HG02885 (cell line): ENCODE data around the gene HENMT1.
"Not testable (repeated sequence)": the region's sequence is repeated elsewhere in the genome, so short reads cannot be mapped to it uniquely, and the experiment has no call there.

Experiments
- ATAC-seq: cut with Tn5 transposase; IDR thresholded peaks from one replicate; pipeline ENCODE4 v1.9.1; 2021; ENCODE audit warnings: mild to moderate bottlenecking; ENCODE audit not compliant: unreplicated experiment, poor library complexity

HENMT1 gene

DNA sequence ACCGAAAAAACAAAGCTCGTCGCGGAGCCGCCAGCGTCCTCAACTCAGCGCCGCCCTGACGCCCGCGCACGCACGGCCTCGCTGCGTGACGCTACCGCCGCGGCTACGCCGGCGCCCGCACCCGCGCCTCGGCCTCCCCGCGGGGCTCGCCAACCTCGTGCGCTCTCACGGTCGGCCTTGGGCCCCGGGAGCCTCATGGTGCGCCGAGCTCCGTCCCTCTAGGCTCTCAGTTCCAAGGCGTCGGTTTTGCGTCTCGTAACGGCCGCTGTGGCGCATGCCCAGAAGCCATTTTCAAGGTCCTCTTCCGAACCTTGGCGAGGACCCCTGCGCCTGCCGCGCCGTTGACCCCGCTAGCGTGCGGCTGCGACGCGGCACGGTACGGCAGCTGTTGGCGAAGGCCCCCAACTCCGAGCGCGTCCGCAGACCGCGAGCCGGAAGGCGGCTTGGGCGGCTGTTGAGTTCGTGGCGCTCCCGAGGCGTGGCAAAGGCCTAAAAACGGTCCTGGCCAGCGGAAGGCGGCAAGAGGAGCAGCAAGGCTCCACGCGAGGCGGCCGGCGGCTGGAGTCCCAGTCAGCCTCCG is at the start of gene HENMT1:
TSS of gene HENMT1 (minus strand) at position 64 of the 580 bp plus-strand sequence. CDS start 1,209 bp downstream, outside the sequence.
- peak; percentile 87 for ATAC-seq

GRCh38 chr1:108708691-108709660 is 48.1 kb upstream of the HENMT1 start:
- peak; percentile 60 for ATAC-seq

GRCh38 chr1:108706643-108707042 is 45.8 kb upstream of the HENMT1 start:
- ATAC-seq: no peak

DNA sequence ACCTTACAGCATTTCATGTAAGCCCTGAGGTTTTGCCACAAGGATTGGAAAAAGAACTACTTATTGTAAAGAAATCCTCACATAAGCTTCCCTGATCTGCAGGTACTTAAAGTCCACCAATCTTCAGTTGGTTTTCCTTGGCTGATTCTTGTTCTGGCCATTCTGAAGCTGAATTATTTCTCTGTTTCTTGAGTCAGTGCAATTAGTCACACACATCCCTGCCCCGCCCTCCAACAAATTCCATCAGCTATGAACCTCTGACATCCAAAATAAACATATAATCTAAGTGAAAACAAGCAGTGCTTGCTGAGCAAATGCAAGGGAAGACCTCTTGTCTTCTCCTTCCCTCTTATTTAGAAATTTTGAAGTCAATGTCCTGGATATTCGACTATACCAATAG is 43.6 kb upstream of the HENMT1 start:
- ATAC-seq: no peak

GRCh38 chr1:108703939-108704338 is 43.0 kb upstream of the HENMT1 start:
- peak; percentile 27 for ATAC-seq

DNA sequence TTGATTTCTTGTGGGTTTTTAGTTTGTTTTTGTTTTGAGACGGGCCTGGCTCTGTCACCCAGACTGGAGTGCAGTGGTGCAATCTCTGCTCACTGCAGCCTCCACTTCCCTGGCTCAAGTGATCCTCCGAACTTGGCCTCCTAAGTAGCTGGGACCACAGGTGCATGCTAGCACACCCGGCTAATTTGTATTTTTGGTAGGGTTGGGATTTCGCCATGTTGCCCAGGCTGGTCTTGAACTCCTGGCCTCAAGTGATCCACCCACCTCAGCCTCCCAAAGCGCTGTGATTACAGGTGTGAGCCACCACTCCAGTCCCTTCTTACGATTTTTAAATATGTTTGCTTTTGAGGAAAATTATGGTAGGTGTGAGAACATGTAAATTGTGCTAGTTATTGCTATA is 41.2 kb upstream of the HENMT1 start:
- not testable (repeated sequence) for ATAC-seq

DNA sequence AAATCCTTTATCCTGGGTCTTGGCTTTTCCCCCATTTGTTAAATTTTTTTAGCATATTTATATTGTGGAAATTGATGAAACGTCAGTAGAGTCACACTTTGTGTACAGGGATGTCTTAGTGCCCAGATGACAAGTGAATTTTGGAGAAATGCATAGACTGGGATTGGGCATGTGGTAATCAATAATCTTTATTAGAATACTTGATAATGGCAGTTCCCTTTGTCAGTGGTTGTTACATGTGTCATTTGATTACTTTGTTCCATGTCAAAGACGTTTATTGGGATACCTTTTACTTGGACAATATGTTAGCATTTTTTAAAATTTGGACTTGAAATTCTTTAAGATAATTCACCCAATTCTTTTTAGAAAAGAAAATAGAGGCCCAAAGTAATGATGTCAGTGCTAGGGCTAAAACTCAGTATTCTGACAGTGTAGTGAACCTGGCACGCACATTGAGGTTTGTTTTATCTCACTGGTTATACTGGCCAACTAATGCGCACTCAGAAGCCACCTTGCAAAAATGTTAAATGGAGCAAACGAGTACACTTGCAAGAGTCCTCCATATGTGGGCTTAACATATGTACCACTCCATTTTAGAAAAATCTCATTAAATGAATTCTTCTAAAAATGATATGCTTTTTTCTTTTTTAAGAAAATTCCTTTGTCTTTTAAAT is 40.4 kb upstream of the HENMT1 start:
- no peak for ATAC-seq

GRCh38 chr1:108699375-108700332 is 38.8 kb upstream of the HENMT1 start:
- ATAC-seq: no peak

GRCh38 chr1:108695535-108695934 is 34.6 kb upstream of the HENMT1 start:
- ATAC-seq: no peak

- peak; percentile 66 for ATAC-seq
Observed at GRCh38 chr1:108692724-108693655, 32.1 kb upstream of the HENMT1 start.

GRCh38 chr1:108691942-108692723 is 31.2 kb upstream of the HENMT1 start, which contains the start of gene PRPF38B:
TSS of gene PRPF38B (plus strand) at chr1:108692310. CDS start at chr1:108692592, 282 bp downstream.
- ATAC-seq: peak; percentile 94

DNA sequence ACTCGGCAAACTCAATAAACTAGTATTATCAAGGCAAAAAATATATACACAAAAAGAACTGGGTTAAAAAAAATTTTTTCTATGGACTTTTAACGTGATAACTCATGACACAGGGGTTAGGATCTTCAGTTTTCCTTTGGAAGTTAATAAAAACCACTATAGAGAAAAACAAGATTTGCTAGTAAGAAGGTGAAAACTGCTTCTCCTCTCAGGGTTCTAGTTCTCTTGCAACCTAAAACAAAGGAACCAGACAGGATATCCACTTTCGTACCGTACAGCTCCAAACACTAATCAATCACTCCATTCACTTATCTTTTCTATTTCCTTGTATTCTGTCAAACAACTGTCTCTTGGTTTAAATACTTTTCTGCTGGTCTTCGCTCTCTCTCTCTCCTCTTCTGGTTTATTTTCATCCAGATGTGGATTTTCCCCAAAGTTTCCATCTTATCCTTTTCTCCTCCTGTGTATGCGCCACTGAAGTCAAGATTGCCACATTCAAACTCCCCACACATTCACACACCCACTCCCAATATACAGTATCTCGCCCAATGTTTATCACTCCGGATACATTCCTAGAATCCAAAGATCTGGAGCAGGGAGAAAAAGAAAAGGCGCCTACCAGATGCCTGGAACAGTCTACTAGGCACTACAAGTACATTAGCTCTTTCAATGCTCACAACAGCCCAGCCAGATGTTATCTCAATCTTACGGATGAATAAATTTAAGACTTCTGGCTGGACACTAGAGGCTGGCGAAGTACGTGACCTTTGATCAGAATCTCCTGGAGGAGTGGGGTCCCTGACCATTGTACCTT is 30.4 kb upstream of the HENMT1 start:
- ATAC-seq: no peak

DNA sequence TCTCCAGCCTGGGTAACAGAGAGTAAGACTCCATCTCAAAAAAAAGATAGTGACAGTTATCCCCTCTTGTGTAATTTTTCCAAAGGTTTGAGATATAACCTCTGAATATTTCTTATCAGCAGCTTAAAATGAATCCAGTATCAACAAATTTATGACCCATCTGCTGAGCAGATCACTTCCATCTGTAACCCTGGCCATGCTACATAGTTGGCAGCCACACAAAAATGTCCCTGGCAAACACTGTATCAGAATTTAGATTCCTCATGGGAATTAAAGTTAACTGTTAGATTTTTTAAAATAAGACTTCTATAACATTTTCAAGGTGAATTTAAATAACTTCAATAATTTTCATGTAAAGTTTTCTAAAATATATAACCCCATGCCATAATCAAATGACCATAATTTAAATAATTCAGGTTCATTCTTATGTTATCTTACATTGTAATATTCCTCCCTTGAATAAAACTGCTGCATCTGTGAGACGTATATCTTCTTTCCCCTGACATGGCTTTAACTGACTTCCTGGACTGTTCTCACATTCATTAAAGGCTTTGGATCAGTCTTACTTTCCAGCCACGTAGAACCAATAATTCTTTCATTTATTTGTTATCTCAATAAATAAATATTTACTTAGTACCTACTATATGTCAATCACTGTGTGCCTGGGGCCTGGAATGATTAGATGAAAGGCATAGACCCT is 25.9 kb upstream of the HENMT1 start:
- ATAC-seq: no peak

DNA sequence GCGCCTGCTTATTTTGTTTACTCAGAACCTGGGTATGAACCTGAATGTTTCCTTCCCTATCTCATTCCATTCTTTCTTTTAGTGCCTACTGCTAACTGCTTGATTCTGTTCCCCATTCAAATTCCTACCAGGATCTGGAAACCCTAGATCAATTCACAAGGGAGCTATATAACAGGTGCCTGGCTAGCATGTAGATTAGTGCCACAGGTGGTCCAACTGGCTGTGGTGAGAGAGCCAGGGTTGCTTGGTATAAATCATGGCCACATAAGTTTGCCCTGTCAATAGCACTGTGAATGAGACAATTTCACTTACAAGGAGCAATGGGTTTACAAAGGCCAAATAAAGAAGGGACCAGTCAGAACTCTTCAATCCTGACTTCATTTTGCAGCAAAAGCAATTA is 24.6 kb upstream of the HENMT1 start:
- no peak for ATAC-seq

DNA sequence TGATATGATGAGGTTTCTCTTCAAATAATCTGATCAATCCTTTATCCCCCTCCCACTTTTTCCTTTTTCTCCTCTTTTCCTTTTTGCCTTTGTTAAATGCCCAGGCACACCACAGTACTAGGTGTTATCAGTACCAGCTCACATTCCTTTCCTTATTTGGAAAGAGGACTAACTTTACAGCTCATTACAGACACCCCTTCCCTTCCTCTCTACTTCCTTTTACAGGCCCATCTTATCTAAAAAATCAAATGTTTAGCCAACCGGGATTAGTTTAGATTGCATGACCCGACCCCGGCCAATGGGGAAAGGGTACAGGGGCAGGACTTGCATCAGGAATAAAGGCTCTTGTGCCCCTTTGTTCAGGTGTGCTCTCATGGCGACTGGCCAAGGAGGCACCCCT is 20.8 kb upstream of the HENMT1 start:
- ATAC-seq: not testable (repeated sequence)

DNA sequence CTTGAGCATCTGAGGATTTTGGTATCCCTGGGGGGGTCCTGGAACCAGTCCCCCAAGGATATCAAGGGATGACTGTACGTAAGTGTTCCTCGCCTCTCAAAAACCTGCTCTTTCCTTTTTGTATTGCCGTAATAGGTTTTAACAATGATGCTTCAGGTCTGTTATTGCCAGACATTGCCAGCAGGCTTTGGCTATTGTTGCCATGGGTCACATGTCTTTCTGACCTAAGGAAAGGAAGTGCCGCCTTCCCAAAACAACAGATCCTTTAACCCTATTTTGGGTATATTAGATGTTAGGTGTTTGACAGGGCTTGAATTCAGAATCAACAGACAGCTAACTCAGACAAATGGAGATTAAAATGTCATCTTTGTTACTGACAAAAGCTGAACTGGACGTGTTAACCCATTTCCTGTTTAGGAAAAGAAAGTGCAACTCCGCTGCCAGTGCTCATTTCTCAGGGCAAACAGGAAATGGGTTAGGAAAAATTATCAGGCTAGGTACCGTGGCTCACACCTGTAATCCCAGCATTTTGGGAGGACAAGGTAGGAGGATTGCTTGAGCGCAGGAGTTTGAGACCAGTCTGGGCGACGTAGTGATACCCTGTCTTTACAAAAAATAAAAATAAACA is 18.8 kb upstream of the HENMT1 start:
- ATAC-seq: no peak
